Liver (tissue), 9 donors: ENCODE data around the gene C10orf53. TPM values are rescaled to one million over a fixed set of nuclear protein-coding genes. Genes with fewer than 3 reads are reported as not detected.

Experiments
- DNase-seq: peaks from one replicate; pipeline ENCODE4 v3.0.0-alpha.2; 2017; ENCODE audit warnings: low spot score
- H3K27ac ChIP-seq, 2 donors: one replicate each; pipeline ENCODE4 v1.7.0; 2013; ENCODE audit warnings: inconsistent platforms in 2 of 2, low read length in 2 of 2, control low read depth in 1 of 2, low read depth in 1 of 2, mild to moderate bottlenecking in 1 of 2
- H3K27me3 ChIP-seq, 4 donors: one replicate each; pipeline versions ENCODE4 v1.6.1 to v1.7.0; 2013; ENCODE audit warnings: low read length in 3 of 4, inconsistent platforms in 1 of 4, mild to moderate bottlenecking in 1 of 4, moderate library complexity in 1 of 4; ENCODE audit not compliant: control insufficient read depth in 4 of 4, insufficient read depth in 4 of 4
- H3K36me3 ChIP-seq, 4 donors: one replicate each; pipeline versions ENCODE4 v1.6.1 to v1.7.0; 2013; ENCODE audit warnings: low read length in 3 of 4, mild to moderate bottlenecking in 3 of 4, low read depth in 1 of 4, moderate library complexity in 1 of 4; ENCODE audit not compliant: control insufficient read depth in 4 of 4, insufficient read depth in 3 of 4
- H3K4me1 ChIP-seq, 4 donors: one replicate each; pipeline versions ENCODE4 v1.6.1 to v1.7.0; 2013; ENCODE audit warnings: low read length in 3 of 4, mild to moderate bottlenecking in 3 of 4, moderate library complexity in 1 of 4; ENCODE audit not compliant: control insufficient read depth in 4 of 4, insufficient read depth in 4 of 4
- H3K4me3 ChIP-seq, 3 donors: one replicate each; pipeline versions ENCODE4 v1.6.1 to v1.7.0; 2013; ENCODE audit warnings: low read length in 3 of 3, control low read depth in 1 of 3, low read depth in 1 of 3, mild to moderate bottlenecking in 1 of 3
- H3K9ac ChIP-seq, 2 donors: one replicate each; pipeline ENCODE4 v1.7.0; 2013; ENCODE audit warnings: low read length in 2 of 2, mild to moderate bottlenecking in 2 of 2, moderate library complexity in 2 of 2, control low read depth in 1 of 2, low read depth in 1 of 2
- H3K9me3 ChIP-seq, 4 donors: one replicate each; pipeline versions ENCODE4 v1.6.1 to v1.7.0; 2013; ENCODE audit warnings: low read length in 3 of 4; ENCODE audit not compliant: control insufficient read depth in 4 of 4
- ATF3 ChIP-seq: IDR thresholded peaks from 2 replicates; pipeline ENCODE4 v1.6.1; 2016; ENCODE audit warnings: antibody characterized with exemption
- EGR1 ChIP-seq, 2 donors: IDR thresholded peaks; 2 replicates each; pipeline ENCODE4 v1.6.1; 2016 to 2018; ENCODE audit warnings: antibody characterized with exemption in 2 of 2, low read depth in 2 of 2
- FOXA1 ChIP-seq: IDR thresholded peaks from 2 replicates; pipeline ENCODE4 v1.6.1; 2016; ENCODE audit warnings: antibody characterized with exemption
- FOXA2 ChIP-seq: IDR thresholded peaks from 2 replicates; pipeline ENCODE4 v1.6.1; 2016; ENCODE audit warnings: antibody characterized with exemption
- GABPA ChIP-seq, 2 donors: IDR thresholded peaks in 1 of 2; conservative IDR thresholded peaks in 1 of 2; 2 replicates each; pipeline ENCODE4 v1.6.1; 2016; ENCODE audit warnings: antibody characterized with exemption in 2 of 2, mild to moderate bottlenecking in 1 of 2, moderate library complexity in 1 of 2
- HNF4A ChIP-seq, 2 donors: conservative IDR thresholded peaks; 2 replicates each; pipeline ENCODE4 v1.6.1; 2016; ENCODE audit warnings: antibody characterized with exemption in 2 of 2, mild to moderate bottlenecking in 2 of 2
- HNF4G ChIP-seq: IDR thresholded peaks from 2 replicates; pipeline ENCODE4 v1.6.1; 2016; ENCODE audit warnings: antibody characterized with exemption
- JUND ChIP-seq, 2 donors: IDR thresholded peaks; 2 replicates each; pipeline ENCODE4 v1.6.1; 2016; ENCODE audit warnings: antibody characterized with exemption in 2 of 2
- NR2F2 ChIP-seq: IDR thresholded peaks from 2 replicates; pipeline ENCODE4 v1.6.1; 2016; ENCODE audit warnings: antibody characterized with exemption
- RAD21 ChIP-seq, 2 donors: IDR thresholded peaks; 2 replicates each; pipeline ENCODE4 v1.6.1; 2016; ENCODE audit warnings: antibody characterized with exemption in 2 of 2, mild to moderate bottlenecking in 2 of 2
- REST ChIP-seq: IDR thresholded peaks from 2 replicates; pipeline ENCODE4 v1.6.1; 2016; ENCODE audit warnings: antibody characterized with exemption, mild to moderate bottlenecking
- RXRA ChIP-seq, 2 donors: IDR thresholded peaks; 2 replicates each; pipeline ENCODE4 v1.6.1; 2017 to 2018; ENCODE audit warnings: antibody characterized with exemption in 2 of 2, mild to moderate bottlenecking in 1 of 2
- TAF1 ChIP-seq: conservative IDR thresholded peaks from 2 replicates; pipeline ENCODE4 v1.6.1; 2016; ENCODE audit warnings: antibody characterized with exemption, mild to moderate bottlenecking
- YY1 ChIP-seq: IDR thresholded peaks from 2 replicates; pipeline ENCODE4 v1.6.1; 2016; ENCODE audit warnings: antibody characterized with exemption, mild to moderate bottlenecking
- WGBS: extraction: QIAGEN DNeasy Blood & Tissue Kit; methylation state at CpG from one replicate; pipeline ENCODE4 v1.1.7; 2013; 5-methylcytosine and 5-hydroxymethylcytosine counted together
- polyA plus RNA-seq, 2 donors: library from polyadenylated mRNA; stranded (reverse) in 1 of 2; unstranded in 1 of 2; fragments of 200-250 nt in 1 of 2; fragments of >200 nt in 1 of 2; fragmentation: Nextera tagmentation in 1 of 2; extraction: Ambion mirVana in 1 of 2; gene quantifications; one replicate each; pipeline versions ENCODE4 v1.2.1 to v1.2.3, GENCODE V29; 2013 to 2015
- total RNA-seq, 2 donors: library from RNA; depleted of rRNA; stranded (reverse); fragments of >200 nt; gene quantifications; one replicate each; pipeline ENCODE4 v1.2.3, GENCODE V29; 2014
- TF ChIP-seq, protein P1 (sequence below): IDR thresholded peaks from 2 replicates; pipeline ENCODE4 v1.6.1; 2016; ENCODE audit warnings: antibody characterized with exemption
- TF ChIP-seq, protein P2 (sequence below): fragments of 150-350 bp; IDR thresholded peaks from 2 replicates; pipeline ENCODE4 v1.5.1; 2017; ENCODE audit warnings: improper control_type of control experiment, low read depth, low read length; ENCODE audit not compliant: missing input control
- donor health status: healthy.
- donor health status: healthy.
- donor health status: healthy.
- donor health status: healthy.
- donor health status: healthy.

C10orf53 gene
- total and polyA plus RNA-seq, 4 donors = not detected

GRCh38 chr10:49650724-49651034 lies 28.8 kb upstream of the C10orf53 start:
- H3K4me1 ChIP-seq = no peaks in the 10 kb centered on the region
- H3K9me3 ChIP-seq = no peaks in the 10 kb centered on the region
- no peak overlapping the region for H3K9ac ChIP-seq
- no peak overlapping the region for H3K4me3 ChIP-seq
- no peak overlapping the region for H3K27ac ChIP-seq
- WGBS = 98% methylated on average over 1 of the region's 1 CpG
- H3K27me3 ChIP-seq = no peaks in the 10 kb centered on the region
- no peak for DNase-seq
- TF ChIP-seq FOXA2 (no peak), RXRA (IDR thresholded peaks at IDR 0.05) (no peak), YY1 (no peak), NR2F2 (no peak), ATF3 (no peak), GABPA (IDR thresholded peaks at IDR 0.05 in 1 of 2, conservative IDR thresholded peaks at IDR 0.05 in 1 of 2) (no peak), JUND (IDR thresholded peaks at IDR 0.05) (no peak), TAF1 (no peak), HNF4G (no peak)
- TF ChIP-seq, protein P1, sequence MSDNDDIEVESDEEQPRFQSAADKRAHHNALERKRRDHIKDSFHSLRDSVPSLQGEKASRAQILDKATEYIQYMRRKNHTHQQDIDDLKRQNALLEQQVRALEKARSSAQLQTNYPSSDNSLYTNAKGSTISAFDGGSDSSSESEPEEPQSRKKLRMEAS = no peak
- TF ChIP-seq, protein P2, sequence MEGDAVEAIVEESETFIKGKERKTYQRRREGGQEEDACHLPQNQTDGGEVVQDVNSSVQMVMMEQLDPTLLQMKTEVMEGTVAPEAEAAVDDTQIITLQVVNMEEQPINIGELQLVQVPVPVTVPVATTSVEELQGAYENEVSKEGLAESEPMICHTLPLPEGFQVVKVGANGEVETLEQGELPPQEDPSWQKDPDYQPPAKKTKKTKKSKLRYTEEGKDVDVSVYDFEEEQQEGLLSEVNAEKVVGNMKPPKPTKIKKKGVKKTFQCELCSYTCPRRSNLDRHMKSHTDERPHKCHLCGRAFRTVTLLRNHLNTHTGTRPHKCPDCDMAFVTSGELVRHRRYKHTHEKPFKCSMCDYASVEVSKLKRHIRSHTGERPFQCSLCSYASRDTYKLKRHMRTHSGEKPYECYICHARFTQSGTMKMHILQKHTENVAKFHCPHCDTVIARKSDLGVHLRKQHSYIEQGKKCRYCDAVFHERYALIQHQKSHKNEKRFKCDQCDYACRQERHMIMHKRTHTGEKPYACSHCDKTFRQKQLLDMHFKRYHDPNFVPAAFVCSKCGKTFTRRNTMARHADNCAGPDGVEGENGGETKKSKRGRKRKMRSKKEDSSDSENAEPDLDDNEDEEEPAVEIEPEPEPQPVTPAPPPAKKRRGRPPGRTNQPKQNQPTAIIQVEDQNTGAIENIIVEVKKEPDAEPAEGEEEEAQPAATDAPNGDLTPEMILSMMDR = no peak
- no peaks in the 10 kb centered on the region for H3K36me3 ChIP-seq

- no peak overlapping the region for H3K4me3 ChIP-seq
- no peaks in the 10 kb centered on the region for H3K36me3 ChIP-seq
- no peak overlapping the region for H3K27ac ChIP-seq
- TF ChIP-seq FOXA1 (no peak), RAD21 (IDR thresholded peaks at IDR 0.05) (no peak), HNF4G (no peak), EGR1 (IDR thresholded peaks at IDR 0.05; ENCODE audit: low read depth in 2 of 2) (no peak), REST (no peak), YY1 (no peak), HNF4A (conservative IDR thresholded peaks at IDR 0.05) (no peak), RXRA (IDR thresholded peaks at IDR 0.05) (no peak), FOXA2 (no peak), GABPA (IDR thresholded peaks at IDR 0.05 in 1 of 2, conservative IDR thresholded peaks at IDR 0.05 in 1 of 2) (no peak)
- TF ChIP-seq, protein P2 = no peak
- TF ChIP-seq, protein P1 = no peak
- no peak overlapping the region for H3K9ac ChIP-seq
- DNase-seq = peak; percentile 24
- no peaks in the 10 kb centered on the region for H3K27me3 ChIP-seq
- WGBS = 82% methylated on average over 15 of the region's 15 CpGs
- no peaks in the 10 kb centered on the region for H3K4me1 ChIP-seq
- no peaks in the 10 kb centered on the region for H3K9me3 ChIP-seq
Observed at GRCh38 chr10:49651039-49651835, 28.2 kb upstream of the C10orf53 start.
